Cardiac muscle cell (in vitro differentiated cells and primary cell): ENCODE measurements around the gene SMYD3. TPM values are rescaled to one million over a fixed set of nuclear protein-coding genes. Genes with fewer than 3 reads are reported as not detected.

ENCODE experiments used
- DNase-seq, 2 donors: peaks; one replicate each; pipeline versions ENCODE4 v3.0.0 to v3.0.0-alpha.2; 2010 to 2017; ENCODE audit warnings: low read depth in 1 of 2, low spot score in 1 of 2
- H3K27ac ChIP-seq: fragments of 200-600 bp; sonication (generic); 2 replicates; pipeline ENCODE4 v1.5.1; 2016
- H3K27me3 ChIP-seq: fragments of 200-600 bp; sonication (generic); 2 replicates; pipeline ENCODE4 v1.6.0; 2016; ENCODE audit warnings: control low read depth
- H3K36me3 ChIP-seq: fragments of 200-600 bp; sonication (generic); 2 replicates; pipeline ENCODE4 v1.5.1; 2016; ENCODE audit warnings: control low read depth
- H3K4me1 ChIP-seq: fragments of 200-600 bp; sonication (generic); 2 replicates; pipeline ENCODE4 v1.8.1; 2017; ENCODE audit warnings: low read depth, mild to moderate bottlenecking, mixed run types
- H3K4me3 ChIP-seq: fragments of 200-600 bp; sonication (generic); 2 replicates; pipeline ENCODE4 v1.5.1; 2016; ENCODE audit warnings: mild to moderate bottlenecking
- H3K9me3 ChIP-seq: fragments of 200-600 bp; sonication (generic); 2 replicates; pipeline ENCODE4 v1.5.1; 2017; ENCODE audit warnings: low read depth, mild to moderate bottlenecking, control low read depth
- polyA plus RNA-seq: library from polyadenylated mRNA; unstranded; fragments of >200 nt; fragmentation: Nextera tagmentation; extraction: Ambion mirVana; gene quantifications from 2 replicates; pipeline ENCODE4 v1.2.1, GENCODE V29; 2016
- total RNA-seq: library from RNA; depleted of rRNA; stranded (reverse); fragments of >200 nt; gene quantifications from 2 replicates; pipeline ENCODE4 v1.2.3, GENCODE V29; 2016
- TF ChIP-seq, protein P1 (sequence below): IDR thresholded peaks from 2 replicates; pipeline ENCODE4 v1.5.1; 2012; ENCODE audit warnings: low read depth, mild to moderate bottlenecking, low read length

Gene SMYD3
- total and polyA plus RNA-seq, 2 experiments from 2014 or later = 47.2 to 50.8 TPM

DNA sequence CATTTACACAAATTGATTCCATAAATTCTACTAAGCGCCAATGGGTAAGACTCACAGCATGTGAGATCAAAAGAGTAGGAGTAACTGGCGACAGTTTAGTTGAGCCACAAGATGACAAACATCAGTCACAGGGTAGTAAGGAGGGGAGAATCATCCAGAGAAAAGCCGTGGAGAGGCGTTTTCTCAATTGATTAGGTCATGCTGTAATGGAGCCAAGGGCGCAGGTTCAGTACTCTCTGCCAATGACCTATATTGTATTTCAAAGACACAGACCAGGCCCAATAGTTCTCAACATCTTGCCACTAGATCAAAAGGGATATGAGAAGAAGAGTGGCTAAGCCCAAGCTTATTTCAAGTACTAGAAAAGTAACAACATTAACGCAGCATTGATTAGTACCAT lies 467.5 kb downstream of the SMYD3 start:
- TF ChIP-seq, protein P1, sequence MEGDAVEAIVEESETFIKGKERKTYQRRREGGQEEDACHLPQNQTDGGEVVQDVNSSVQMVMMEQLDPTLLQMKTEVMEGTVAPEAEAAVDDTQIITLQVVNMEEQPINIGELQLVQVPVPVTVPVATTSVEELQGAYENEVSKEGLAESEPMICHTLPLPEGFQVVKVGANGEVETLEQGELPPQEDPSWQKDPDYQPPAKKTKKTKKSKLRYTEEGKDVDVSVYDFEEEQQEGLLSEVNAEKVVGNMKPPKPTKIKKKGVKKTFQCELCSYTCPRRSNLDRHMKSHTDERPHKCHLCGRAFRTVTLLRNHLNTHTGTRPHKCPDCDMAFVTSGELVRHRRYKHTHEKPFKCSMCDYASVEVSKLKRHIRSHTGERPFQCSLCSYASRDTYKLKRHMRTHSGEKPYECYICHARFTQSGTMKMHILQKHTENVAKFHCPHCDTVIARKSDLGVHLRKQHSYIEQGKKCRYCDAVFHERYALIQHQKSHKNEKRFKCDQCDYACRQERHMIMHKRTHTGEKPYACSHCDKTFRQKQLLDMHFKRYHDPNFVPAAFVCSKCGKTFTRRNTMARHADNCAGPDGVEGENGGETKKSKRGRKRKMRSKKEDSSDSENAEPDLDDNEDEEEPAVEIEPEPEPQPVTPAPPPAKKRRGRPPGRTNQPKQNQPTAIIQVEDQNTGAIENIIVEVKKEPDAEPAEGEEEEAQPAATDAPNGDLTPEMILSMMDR = no peak
- no peak overlapping the region for H3K27ac ChIP-seq
- no peak overlapping the region for H3K4me3 ChIP-seq

DNA sequence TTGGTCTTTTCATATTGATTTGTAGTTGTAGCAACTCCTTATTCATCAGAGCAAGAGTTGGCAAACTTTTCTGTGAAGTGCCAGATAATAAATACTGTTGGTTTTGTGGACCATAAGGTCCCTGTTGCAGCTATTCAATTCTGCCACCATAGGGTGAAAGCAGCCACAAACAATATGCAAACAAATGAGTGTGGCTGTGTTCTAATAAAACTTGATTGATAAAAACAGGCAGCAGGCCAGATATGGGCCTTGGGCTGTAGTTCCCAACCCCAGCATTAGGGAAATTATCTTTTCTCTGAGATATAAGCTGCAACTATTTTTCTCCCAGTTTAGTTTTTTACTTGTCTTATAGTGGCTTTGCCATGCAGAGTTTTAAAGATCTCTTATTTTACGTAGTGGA lies 469.2 kb downstream of the SMYD3 start:
- no peaks in the 10 kb centered on the region for H3K4me1 ChIP-seq

More for the DNA sequence above, 467.5 kb downstream of the SMYD3 start:
- H3K4me1 ChIP-seq = no peaks in the 10 kb centered on the region
- H3K36me3 ChIP-seq = no peaks in the 10 kb centered on the region
- no peak for DNase-seq
- no peaks in the 10 kb centered on the region for H3K9me3 ChIP-seq
- H3K27me3 ChIP-seq = no peaks in the 10 kb centered on the region

DNA sequence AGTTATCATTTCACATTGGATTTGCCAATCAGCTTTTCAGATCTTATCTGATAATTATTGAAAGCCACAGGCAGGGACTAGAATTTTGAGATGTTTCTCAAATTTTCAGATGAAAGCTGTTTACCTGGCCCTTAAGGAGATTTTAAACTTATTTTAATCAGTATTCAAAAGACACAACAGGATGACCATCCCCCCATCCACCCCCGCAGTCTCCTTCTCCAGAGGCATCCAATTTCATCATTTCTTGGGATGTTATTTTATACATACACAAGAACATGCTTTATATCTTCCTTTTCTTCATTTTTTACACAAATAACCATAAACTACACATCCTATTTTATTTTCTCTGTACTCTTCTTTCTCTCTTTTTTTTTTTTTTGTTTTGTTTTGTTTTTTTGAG lies 470.9 kb downstream of the SMYD3 start:
- no peak overlapping the region for H3K4me3 ChIP-seq
- no peaks in the 10 kb centered on the region for H3K9me3 ChIP-seq
- H3K27me3 ChIP-seq = no peaks in the 10 kb centered on the region
- no peak overlapping the region for H3K27ac ChIP-seq
- TF ChIP-seq, protein P1 = no peak
- no peak for DNase-seq
- H3K36me3 ChIP-seq = no peaks in the 10 kb centered on the region
- peaks cover 11% of the 10 kb centered on the region for H3K4me1 ChIP-seq

More for the DNA sequence above, 469.2 kb downstream of the SMYD3 start:
- Histone ChIP-seq H3K4me3 (no peak overlapping the region), H3K27ac (no peak overlapping the region), H3K27me3 (no peaks in the 10 kb centered on the region), H3K36me3 (no peaks in the 10 kb centered on the region), H3K9me3 (no peaks in the 10 kb centered on the region)
- no peak for DNase-seq
- TF ChIP-seq, protein P1 = no peak

DNA sequence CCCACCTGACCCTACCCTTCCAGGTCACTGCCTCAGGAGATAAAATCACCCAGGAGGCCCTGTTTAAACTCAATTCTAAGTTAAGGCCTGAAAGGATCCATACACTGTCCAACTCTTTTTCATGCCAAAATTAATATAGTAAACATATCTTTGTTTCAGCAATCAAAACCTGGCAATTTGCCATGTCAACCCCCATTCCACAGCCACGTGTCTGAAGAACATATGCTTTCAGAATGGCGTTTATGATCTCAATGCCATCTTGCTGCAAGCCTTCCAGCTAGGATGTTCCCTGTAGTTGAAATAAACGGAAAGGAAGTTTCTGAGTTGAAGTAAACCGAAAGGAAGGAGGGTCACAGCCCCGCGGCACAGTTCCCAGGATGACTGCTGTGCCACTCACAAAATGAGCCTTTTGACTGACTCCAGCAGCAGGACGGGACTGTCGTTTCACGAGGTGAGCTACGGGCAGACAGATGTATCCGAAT lies 472.0 kb downstream of the SMYD3 start:
- H3K4me1 ChIP-seq = peaks cover 11% of the 10 kb centered on the region
- no peak overlapping the region for H3K27ac ChIP-seq
- no peaks in the 10 kb centered on the region for H3K27me3 ChIP-seq
- no peaks in the 10 kb centered on the region for H3K36me3 ChIP-seq
- no peaks in the 10 kb centered on the region for H3K9me3 ChIP-seq
- TF ChIP-seq, protein P1 = no peak
- no peak for DNase-seq
- no peak overlapping the region for H3K4me3 ChIP-seq

DNA sequence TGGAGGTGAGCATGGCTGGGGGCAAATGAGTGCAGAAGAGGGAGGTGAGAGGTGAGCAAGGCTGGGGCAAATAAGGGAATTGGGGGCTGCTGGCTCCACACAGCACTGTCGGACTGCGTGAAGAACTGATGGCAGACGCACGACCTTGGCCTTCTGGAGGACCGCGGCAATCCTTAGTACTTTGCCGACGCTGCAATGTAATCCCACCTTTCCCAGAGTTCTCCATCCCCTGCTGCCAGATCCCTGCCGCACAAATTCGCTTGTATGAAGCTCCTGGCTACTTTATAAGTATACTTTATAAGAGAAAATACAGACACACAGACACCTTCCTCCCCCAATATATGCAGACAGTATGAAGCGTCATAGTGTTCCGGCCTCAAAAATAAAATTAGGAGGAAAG lies 472.4 kb downstream of the SMYD3 start:
- Histone ChIP-seq H3K27me3 (no peaks in the 10 kb centered on the region), H3K36me3 (no peaks in the 10 kb centered on the region), H3K27ac (no peak overlapping the region), H3K4me3 (no peak overlapping the region), H3K4me1 (peaks cover 11% of the 10 kb centered on the region), H3K9me3 (no peaks in the 10 kb centered on the region)
- TF ChIP-seq, protein P1 = no peak
- no peak for DNase-seq

DNA sequence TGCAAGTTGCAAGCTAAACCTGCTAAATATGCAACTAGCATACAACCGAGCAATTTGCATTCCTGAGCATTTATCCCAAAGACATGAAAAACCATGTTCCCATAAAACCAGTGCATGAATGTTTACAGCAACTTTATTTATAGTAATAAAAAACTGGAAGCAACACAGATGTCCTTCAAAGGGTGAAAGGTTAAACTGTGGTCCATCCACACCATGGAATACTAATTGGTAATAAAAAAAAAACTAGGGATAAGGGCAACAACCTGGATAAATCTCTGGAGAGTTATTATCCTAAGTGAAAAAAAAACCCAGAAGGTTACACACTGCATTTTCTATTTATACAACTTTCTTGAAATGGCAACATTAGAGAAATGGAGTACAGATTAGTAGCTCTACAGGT lies 474.1 kb downstream of the SMYD3 start:
- TF ChIP-seq, protein P1 = no peak
- Histone ChIP-seq H3K4me3 (no peak overlapping the region), H3K4me1 (peaks cover 11% of the 10 kb centered on the region), H3K27ac (peak overlapping the region; percentile 75), H3K9me3 (no peaks in the 10 kb centered on the region), H3K27me3 (no peaks in the 10 kb centered on the region), H3K36me3 (no peaks in the 10 kb centered on the region)
- DNase-seq = no peak
